NCI-H748 treated with DMSO at 0.1 percent for 48 hours (cell line): Measurements from ENCODE around the gene GAS2L2.

ENCODE experiments used
- DNase-seq: peaks from one replicate; lab custom pipeline; 2025; lab: John Stamatoyannopoulos, UW

GAS2L2 gene

GRCh38 chr17:35752945-35753764 lies at the start of gene GAS2L2:
GAS2L2 (minus strand) TSS chr17:35753239; CDS start chr17:35752850, 389 bp downstream.
- no peak for DNase-seq

GRCh38 chr17:35801583-35802224 lies 48.7 kb upstream of the GAS2L2 start:
- DNase-seq = no peak

- DNase-seq = no peak
Measured at GRCh38 chr17:35799942-35800341, 46.9 kb upstream of the GAS2L2 start.

GRCh38 chr17:35797918-35798317 lies 44.9 kb upstream of the GAS2L2 start:
- DNase-seq = no peak

GRCh38 chr17:35797370-35797769 lies 44.3 kb upstream of the GAS2L2 start:
- no peak for DNase-seq

DNA sequence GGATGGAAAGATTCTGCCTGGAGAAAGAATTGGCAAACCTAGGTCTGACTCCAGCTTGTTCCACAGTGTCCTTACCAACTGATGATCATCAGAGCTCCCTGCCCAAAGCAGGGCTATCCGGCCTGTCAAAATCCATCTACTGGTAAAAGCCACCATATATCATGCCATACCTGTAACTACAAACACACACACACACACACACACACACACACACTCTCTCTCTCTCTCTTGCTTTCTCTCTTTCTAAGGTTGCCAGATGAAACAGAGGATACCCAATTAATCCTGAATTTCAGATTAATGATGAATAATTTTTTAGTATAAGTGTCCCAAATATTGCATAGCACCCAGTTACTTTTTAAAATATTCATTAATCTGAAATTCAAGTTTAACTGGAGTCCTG lies 43.9 kb upstream of the GAS2L2 start:
- no peak for DNase-seq

DNA sequence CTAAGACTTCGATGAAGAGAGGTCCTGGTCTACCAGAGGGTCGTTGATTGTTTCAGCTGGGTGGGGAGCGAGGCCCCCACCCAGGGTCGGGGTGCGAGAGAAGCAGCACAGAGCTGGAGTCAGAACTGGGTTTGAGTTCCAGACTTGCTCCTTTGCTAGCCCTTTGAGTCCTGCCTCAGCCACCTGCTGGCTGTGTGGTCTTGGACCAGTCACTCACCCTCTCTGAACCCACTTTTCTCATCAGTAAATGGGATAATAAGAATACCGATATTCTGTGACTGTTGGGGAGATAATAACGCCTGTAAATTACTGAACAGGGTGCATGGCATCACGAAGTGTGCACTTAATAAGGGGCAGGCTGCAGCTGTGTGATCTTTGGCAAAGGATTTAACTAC lies 42.8 kb upstream of the GAS2L2 start:
- no peak for DNase-seq

DNA sequence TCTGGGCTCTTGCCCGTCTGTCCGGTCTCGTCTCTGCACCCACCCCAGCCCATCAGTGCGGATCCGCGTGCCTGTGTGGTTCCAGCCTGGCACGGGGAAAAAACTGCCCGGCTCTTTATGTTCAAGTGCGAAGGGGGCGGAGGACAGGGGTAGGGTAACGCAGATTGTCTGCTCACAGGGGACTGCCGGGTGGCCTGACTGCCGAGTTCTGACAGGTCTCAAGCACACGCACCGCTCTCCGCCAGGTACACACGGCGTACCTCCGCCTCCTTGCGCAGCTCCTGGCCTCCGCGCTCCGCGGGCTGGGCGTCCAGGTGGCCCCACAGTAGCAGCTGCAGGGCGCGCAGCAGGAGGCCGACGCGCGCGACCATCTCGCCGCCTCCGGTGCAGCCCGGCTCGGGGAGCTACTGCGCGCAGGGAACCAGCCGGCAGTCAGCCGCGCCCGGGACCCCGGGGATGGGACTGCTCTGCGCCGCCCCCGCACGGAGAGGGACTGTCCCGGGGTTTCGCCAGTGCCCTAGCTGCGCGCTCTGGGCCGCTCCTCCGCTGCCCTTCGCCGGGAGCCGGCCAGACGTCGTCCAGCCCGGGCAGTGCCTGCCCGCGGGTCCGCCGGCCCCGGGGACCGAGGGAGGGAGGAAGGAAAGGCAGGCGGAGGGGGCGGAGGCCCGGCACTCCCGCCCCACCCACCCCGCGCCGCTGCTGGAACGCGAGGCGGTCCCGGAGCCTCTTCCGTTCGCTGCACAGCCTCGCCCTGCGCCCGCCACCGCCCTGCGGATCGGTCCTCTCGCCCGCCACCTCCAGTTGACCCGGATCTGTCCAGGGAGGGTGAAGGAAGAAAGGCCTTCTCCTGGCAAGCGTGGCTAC lies 42.2 kb upstream of the GAS2L2 start, which contains the start of gene MMP28:
Gene MMP28, minus strand, starts transcription at position 635 of the 864 bp plus-strand sequence. Its CDS starts 264 bp downstream, at position 371.
- peak; percentile 16 for DNase-seq

DNA sequence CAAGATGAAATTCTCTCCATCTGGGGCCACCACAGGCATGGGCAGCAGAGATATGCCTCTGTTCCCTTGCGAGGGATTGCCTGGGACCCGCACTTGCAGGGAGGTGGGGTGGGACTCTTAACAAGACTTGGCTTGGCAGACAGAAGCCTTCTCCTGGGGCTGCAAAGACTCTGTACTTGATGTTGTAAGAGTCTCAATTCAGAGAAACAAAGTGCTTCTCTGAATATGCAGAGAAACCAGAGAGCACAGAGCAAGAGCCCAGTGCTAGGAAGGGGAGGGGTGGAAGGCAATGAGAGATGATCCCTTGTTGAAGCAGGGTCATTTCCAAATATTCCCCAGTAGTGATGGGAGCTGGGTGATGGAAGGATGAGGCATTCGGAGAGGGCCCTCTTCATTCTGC lies 40.2 kb upstream of the GAS2L2 start:
- no peak for DNase-seq

- no peak for DNase-seq
Measured at GRCh38 chr17:35791681-35792350, 38.8 kb upstream of the GAS2L2 start.

GRCh38 chr17:35790841-35791240 lies 37.8 kb upstream of the GAS2L2 start:
- DNase-seq = no peak

GRCh38 chr17:35788477-35789368 lies 35.7 kb upstream of the GAS2L2 start:
- no peak for DNase-seq

DNA sequence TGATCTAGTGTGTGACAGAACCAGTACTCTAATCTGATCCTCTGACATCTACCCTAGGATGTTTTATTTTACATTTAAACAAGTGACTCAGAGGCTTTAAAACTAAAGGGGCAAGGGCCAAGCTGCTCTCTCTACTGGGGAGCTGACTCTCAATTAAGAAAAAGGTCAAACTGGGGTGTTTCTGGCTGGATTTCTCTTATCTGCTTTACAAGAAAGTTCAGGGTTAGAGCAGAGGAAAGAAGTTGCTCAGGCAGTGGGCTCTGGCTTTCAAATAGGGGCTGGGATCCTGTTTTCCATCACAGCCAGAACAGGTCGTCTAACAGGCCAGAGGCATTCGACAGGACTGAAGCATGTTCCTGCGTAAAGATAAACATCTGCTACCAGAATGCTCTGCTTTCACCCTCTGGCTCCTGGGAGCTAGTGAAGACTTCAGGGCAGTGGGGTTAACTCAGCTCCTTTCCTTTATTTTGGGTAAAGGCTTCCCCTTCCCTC lies 33.9 kb upstream of the GAS2L2 start:
- no peak for DNase-seq

DNA sequence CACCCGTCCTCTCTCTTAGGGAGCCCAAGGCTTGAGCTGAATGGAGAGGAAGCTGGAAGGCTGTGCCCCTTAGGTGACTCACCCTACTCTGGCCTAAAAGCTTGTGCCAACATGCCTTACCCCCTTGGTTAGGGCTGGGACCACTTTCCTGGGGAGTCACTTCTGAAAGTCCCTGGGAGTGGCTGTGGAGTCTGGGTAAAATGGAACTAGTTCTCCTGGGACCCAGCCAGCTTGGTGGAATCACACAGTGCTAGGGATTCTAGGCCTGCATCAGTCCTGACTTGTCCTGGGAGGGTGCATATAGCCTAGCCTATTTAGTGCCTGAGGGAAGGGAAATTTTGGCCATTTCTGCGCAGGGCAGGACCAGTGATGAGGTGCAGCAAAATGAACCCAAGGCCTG lies 31.9 kb upstream of the GAS2L2 start:
- DNase-seq = no peak

GRCh38 chr17:35780950-35781349 lies 27.9 kb upstream of the GAS2L2 start:
- DNase-seq = no peak

GRCh38 chr17:35778641-35779196 lies 25.7 kb upstream of the GAS2L2 start:
- DNase-seq = no peak

- no peak for DNase-seq
Measured at GRCh38 chr17:35775583-35775982, 22.5 kb upstream of the GAS2L2 start.

GRCh38 chr17:35775039-35775438 lies 22.0 kb upstream of the GAS2L2 start:
- no peak for DNase-seq

DNA sequence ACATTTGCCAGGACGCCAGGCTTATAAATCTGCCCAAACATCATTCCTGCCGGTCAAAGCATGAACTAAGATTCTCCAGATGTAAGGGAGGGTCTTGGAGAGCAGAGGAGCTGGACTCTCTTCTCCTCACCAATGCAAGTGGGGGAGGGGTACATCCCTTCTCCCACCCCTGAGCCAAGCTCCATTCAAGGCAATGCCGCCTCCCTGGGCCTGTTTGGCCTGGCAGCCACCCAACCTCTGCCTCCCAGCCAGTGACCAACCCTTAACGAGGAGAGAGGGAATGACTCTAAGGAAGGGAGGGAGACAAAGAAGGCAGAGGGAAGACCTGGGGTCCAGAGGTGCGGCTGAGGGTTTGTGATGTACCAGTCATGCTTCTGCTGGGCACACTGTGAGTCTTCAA lies 21.5 kb upstream of the GAS2L2 start:
- no peak for DNase-seq

DNA sequence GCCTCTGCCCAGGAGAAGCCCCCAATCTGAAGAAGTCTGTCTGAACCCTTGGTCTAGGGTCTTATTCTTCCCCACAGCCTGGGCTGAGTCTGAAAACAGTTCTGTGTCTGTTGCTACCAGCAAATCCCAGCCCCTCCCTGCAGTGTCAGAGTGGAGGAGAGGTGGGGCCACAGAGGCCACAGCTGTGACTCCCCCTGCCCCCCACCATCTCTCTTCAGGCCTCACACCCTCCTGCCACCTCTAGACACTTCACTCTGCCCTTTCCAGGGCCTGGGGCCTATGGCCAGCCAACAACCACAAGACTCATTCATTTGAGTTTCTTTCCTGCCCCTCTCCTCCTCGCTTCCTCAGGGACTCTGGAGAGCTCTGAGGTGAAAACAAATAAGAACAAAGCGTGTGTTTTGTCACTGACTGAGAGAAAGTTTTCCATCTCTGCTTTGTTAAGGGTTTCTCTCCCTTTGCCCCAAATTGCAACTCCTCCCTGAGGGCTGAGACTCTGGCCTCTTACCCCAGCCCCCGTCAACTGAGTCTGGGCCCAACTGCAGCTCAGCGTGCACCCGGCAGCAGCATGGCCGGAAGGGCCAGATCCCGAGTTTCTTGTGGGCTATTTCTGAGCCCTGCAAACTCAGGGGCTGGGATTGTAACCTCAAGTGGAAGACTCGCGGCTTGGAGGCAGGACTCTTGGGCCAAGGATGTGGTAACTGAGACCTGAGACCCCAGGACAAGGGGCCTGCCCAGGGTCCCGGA lies 20.8 kb upstream of the GAS2L2 start:
- no peak for DNase-seq
